ENCODE data around the gene FGD6. TPM values are rescaled to one million over a fixed set of nuclear protein-coding genes. Genes with fewer than 3 reads are reported as not detected.
A peak's percentile ranks its signal among the peaks of the same experiment; 100 is the strongest.

The FGD6 gene
- polyA plus RNA-seq, 2 of the 4 experiments (the other 2 are of a cell fraction): 15.5 to 48.0 TPM

GRCh38 chr12:95220190-95220589 lies 2.9 kb upstream of the FGD6 start:
- Histone ChIP-seq H3K27ac (peak overlapping the region; percentile 76 to 90), H3K4me3 (peak overlapping the region; percentile 83), H3K4me2 (peak overlapping the region; percentile 70), H3K4me1 (peaks cover 51% of the 10 kb centered on the region), H3K9me3 (no peaks in the 10 kb centered on the region)
- 90% methylated on average over 4 of the region's 4 CpGs for WGBS (ENCODE audit: missing lambda C conversion rate)
- ATAC-seq (no peak), FAIRE-seq (no peak), DNase-seq (ENCODE audit: low read depth in 1 of 2, low spot score in 1 of 2) (no peak)
- POLR2A ChIA-PET: no interaction called here
- CTCF ChIA-PET: interaction anchor here (1.0 kb wide), 2 partner anchors 10 to 103 kb away, joined by 3 to 4 read pairs; no protein-coding TSS in a partner anchor
- TF ChIP-seq EHMT2 (IDR thresholded peaks at IDR 0.05; ENCODE audit: low read depth): no peak
- TF ChIP-seq, protein P1, sequence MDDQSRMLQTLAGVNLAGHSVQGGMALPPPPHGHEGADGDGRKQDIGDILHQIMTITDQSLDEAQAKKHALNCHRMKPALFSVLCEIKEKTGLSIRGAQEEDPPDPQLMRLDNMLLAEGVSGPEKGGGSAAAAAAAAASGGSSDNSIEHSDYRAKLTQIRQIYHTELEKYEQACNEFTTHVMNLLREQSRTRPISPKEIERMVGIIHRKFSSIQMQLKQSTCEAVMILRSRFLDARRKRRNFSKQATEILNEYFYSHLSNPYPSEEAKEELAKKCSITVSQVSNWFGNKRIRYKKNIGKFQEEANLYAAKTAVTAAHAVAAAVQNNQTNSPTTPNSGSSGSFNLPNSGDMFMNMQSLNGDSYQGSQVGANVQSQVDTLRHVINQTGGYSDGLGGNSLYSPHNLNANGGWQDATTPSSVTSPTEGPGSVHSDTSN (IDR thresholded peaks at IDR 0.05): no peak
- TF ChIP-seq ZFP36 (IDR thresholded peaks at IDR 0.05; ENCODE audit: borderline replicate concordance, partially characterized antibody): no peak
- TF ChIP-seq, protein P2, sequence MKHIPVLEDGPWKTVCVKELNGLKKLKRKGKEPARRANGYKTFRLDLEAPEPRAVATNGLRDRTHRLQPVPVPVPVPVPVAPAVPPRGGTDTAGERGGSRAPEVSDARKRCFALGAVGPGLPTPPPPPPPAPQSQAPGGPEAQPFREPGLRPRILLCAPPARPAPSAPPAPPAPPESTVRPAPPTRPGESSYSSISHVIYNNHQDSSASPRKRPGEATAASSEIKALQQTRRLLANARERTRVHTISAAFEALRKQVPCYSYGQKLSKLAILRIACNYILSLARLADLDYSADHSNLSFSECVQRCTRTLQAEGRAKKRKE (CRISPR knock-in tag; IDR thresholded peaks at IDR 0.05; ENCODE audit: low read depth): no peak
- TF ChIP-seq, protein P3, sequence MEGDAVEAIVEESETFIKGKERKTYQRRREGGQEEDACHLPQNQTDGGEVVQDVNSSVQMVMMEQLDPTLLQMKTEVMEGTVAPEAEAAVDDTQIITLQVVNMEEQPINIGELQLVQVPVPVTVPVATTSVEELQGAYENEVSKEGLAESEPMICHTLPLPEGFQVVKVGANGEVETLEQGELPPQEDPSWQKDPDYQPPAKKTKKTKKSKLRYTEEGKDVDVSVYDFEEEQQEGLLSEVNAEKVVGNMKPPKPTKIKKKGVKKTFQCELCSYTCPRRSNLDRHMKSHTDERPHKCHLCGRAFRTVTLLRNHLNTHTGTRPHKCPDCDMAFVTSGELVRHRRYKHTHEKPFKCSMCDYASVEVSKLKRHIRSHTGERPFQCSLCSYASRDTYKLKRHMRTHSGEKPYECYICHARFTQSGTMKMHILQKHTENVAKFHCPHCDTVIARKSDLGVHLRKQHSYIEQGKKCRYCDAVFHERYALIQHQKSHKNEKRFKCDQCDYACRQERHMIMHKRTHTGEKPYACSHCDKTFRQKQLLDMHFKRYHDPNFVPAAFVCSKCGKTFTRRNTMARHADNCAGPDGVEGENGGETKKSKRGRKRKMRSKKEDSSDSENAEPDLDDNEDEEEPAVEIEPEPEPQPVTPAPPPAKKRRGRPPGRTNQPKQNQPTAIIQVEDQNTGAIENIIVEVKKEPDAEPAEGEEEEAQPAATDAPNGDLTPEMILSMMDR (IDR thresholded peaks at IDR 0.05): no peak
- no peak for TF ChIP-seq ZC3H11A (IDR thresholded peaks at IDR 0.05)
- no peak for TF ChIP-seq FOSB (CRISPR knock-in tag; IDR thresholded peaks at IDR 0.05)
- no peak for TF ChIP-seq SREBF2 (IDR thresholded peaks at IDR 0.05)
- TF ChIP-seq BHLHE40 (IDR thresholded peaks at IDR 0.05; ENCODE audit: low read depth, low read length): no peak
- TF ChIP-seq, protein P4, sequence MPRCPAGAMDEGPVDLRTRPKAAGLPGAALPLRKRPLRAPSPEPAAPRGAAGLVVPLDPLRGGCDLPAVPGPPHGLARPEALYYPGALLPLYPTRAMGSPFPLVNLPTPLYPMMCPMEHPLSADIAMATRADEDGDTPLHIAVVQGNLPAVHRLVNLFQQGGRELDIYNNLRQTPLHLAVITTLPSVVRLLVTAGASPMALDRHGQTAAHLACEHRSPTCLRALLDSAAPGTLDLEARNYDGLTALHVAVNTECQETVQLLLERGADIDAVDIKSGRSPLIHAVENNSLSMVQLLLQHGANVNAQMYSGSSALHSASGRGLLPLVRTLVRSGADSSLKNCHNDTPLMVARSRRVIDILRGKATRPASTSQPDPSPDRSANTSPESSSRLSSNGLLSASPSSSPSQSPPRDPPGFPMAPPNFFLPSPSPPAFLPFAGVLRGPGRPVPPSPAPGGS (IDR thresholded peaks at IDR 0.05): no peak
- no peak for TF ChIP-seq E2F6 (IDR thresholded peaks at IDR 0.05; ENCODE audit: borderline replicate concordance, low read depth)
- TF ChIP-seq GATA3 (IDR thresholded peaks at IDR 0.05; ENCODE audit: borderline replicate concordance): no peak
- no peak for TF ChIP-seq RCOR1 (IDR thresholded peaks at IDR 0.05; ENCODE audit: low read depth, low read length)
- TF ChIP-seq RAD21 (conservative IDR thresholded peaks at IDR 0.05 in 1 of 2, IDR thresholded peaks at IDR 0.05 in 1 of 2): no peak
- no peak for TF ChIP-seq HDAC2 (IDR thresholded peaks at IDR 0.05)
- no peak for TF ChIP-seq RFX5 (IDR thresholded peaks at IDR 0.05)
- no peak for TF ChIP-seq USF2 (IDR thresholded peaks at IDR 0.05)
- TF ChIP-seq RNF2 (IDR thresholded peaks at IDR 0.05; ENCODE audit: borderline replicate concordance, low read depth): no peak
- no peak for TF ChIP-seq PHF8 (IDR thresholded peaks at IDR 0.05; ENCODE audit: borderline replicate concordance, low read depth)
